ENCODE results near the gene MAEL. TPM values are rescaled to one million over a fixed set of nuclear protein-coding genes. Genes with fewer than 3 reads are reported as not detected.

The MAEL gene
- total and polyA plus RNA-seq, 3 experiments from 2014 or later: not detected

DNA sequence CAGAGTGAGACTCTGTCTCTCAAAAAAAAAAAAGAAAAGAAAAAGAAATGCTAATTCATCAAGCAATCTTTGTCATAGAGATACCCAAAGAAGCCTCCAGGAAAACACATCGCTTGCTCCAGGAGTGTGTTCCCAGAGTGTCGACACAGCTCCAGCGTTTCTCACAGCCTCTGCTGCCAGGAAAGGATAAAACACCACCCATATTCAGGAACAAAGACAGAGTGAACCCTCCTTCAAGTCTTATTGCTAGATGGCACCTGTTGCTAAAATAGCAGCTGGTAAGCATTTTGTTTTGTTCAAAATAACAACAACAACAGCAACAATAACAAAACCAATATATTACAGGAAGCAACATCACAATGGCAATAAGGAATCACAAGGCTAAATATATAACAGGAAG, 16.9 kb upstream of the MAEL start:
- no peak overlapping the region for H3K27ac ChIP-seq (ENCODE audit: low read depth, low read length)
- Mint-ChIP-seq H3K4me3 (peak overlapping the region in 1 of 7 donors; percentile 35), H3K4me1 (peaks cover 11 to 21% (median 19%) of the 10 kb centered on the region in 3 donors), H3K9me3 (no peaks in the 10 kb centered on the region), H3K36me3 (peaks cover 2 to 5% (median 5%) of the 10 kb centered on the region in 3 donors), H3K27ac (no peak overlapping the region), H3K27me3 (peaks cover 45 to 61% of the 10 kb centered on the region in 2 donors)
- ChIA-PET CTCF (interaction anchor here (1.9 kb wide), 1 partner anchor 62 kb away, joined by 9 read pairs; no protein-coding TSS in a partner anchor), POLR2A (no interaction called here)
- peaks cover 17% of the 10 kb centered on the region for H3K4me1 ChIP-seq (ENCODE audit: insufficient read depth, low read length)
- no peaks in the 10 kb centered on the region for H3K9me3 ChIP-seq (ENCODE audit: low read length)
- peaks cover 12% of the 10 kb centered on the region for H3K27me3 ChIP-seq (ENCODE audit: insufficient read depth, low read length, poor library complexity, severe bottlenecking)
- no peak for DNase-seq
- no peaks in the 10 kb centered on the region for H3K36me3 ChIP-seq (ENCODE audit: insufficient read depth, low read length)
- H3K4me3 ChIP-seq (ENCODE audit: low read length): no peak overlapping the region

DNA sequence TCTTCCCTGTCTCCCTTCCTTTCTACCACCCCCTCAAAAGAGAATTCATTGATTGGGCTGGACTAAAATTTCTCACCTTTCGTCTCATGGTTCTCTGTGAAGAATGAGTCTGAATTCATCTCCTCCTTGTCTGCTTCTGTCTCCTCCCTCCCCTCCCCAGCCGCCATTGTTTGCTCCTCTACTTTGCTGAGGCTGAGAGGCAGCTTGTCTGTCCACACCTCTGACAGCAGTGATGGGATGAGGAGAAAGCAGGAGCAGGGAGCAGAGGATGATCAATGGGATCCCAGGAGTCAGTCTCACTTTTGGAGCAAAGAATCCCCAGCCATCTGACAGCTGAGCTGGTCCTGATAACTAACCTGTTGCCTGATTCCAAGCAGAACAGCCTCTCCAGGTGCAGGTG, 16.3 kb upstream of the MAEL start:
- H3K4me3 ChIP-seq (ENCODE audit: low read length): no peak overlapping the region
- H3K4me3 Mint-ChIP-seq: peak overlapping the region in 1 of 7 donors; percentile 35
- H3K9me3 Mint-ChIP-seq: no peaks in the 10 kb centered on the region
- peaks cover 12% of the 10 kb centered on the region for H3K27me3 ChIP-seq (ENCODE audit: insufficient read depth, low read length, poor library complexity, severe bottlenecking)
- no peak for DNase-seq
- peaks cover 45 to 57% of the 10 kb centered on the region in 2 donors for H3K27me3 Mint-ChIP-seq
- no peaks in the 10 kb centered on the region for H3K36me3 ChIP-seq (ENCODE audit: insufficient read depth, low read length)
- CTCF ChIA-PET: interaction anchor here (1.9 kb wide), 1 partner anchor 63 kb away, joined by 9 read pairs; no protein-coding TSS in a partner anchor
- peaks cover 17% of the 10 kb centered on the region for H3K4me1 ChIP-seq (ENCODE audit: insufficient read depth, low read length)
- peaks cover 2 to 5% (median 3%) of the 10 kb centered on the region in 3 donors for H3K36me3 Mint-ChIP-seq
- no peaks in the 10 kb centered on the region for H3K9me3 ChIP-seq (ENCODE audit: low read length)
- POLR2A ChIA-PET: no interaction called here
- no peak overlapping the region for H3K27ac Mint-ChIP-seq
- no peak overlapping the region for H3K27ac ChIP-seq (ENCODE audit: low read depth, low read length)
- peaks cover 11 to 21% (median 19%) of the 10 kb centered on the region in 3 donors for H3K4me1 Mint-ChIP-seq

DNA sequence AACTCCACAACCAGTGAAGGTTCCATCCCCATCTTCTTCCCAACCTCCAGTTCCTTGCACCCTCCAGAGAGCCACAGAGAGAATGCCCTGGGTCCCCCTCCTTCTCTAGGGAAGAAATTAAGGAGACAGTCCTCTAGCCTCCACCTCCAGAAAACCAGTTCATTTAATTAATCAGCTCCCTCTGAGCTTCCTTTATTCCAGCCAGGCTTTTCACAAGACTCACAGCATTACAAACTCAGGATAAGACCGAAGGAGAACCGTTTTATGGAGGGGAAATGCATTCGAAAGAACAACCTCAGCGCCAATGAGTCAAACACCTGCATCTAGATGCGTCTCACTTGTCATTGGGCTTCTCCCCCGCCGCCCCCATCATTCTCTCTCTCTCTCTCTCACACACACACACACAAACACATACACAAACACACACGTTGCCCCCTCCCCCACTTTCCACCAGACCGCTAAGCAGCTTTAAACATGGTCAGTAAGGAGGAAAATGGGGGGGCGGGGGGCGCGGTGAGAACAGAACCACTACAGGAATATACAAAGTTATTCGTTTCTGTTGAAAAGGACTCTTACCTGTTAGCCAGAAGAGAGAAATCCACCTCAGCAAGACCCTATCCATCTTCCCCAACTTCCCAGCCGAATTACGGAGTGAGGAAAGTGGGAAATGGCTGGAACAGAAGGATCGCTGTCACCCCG, 14.3 kb upstream of the MAEL start:
- H3K27me3 Mint-ChIP-seq: peaks cover 29 to 44% of the 10 kb centered on the region in 2 donors
- POLR2A ChIA-PET: interaction anchor here (0.6 to 0.7 kb wide), 2 partner anchors 156 to 359 kb away, joined by 3 to 5 read pairs; no protein-coding TSS in a partner anchor
- peak in 3 of 5 donors; percentile 2 to 49 (median 9) for DNase-seq
- no peaks in the 10 kb centered on the region for H3K9me3 ChIP-seq (ENCODE audit: low read length)
- H3K4me1 ChIP-seq (ENCODE audit: insufficient read depth, low read length): peaks cover 13% of the 10 kb centered on the region
- H3K27ac Mint-ChIP-seq: peak overlapping the region in 6 of 8 donors; percentile 7 to 74 (median 42)
- peak overlapping the region; percentile 34 for H3K4me3 ChIP-seq (ENCODE audit: low read length)
- H3K27ac ChIP-seq (ENCODE audit: low read depth, low read length): no peak overlapping the region
- H3K4me3 Mint-ChIP-seq: peak overlapping the region; percentile 84 to 94 (median 87)
- peaks cover 0 to 5% (median 2%) of the 10 kb centered on the region in 3 donors for H3K36me3 Mint-ChIP-seq
- peaks cover 11 to 21% (median 19%) of the 10 kb centered on the region in 3 donors for H3K4me1 Mint-ChIP-seq
- no peaks in the 10 kb centered on the region for H3K36me3 ChIP-seq (ENCODE audit: insufficient read depth, low read length)
- H3K9me3 Mint-ChIP-seq: no peaks in the 10 kb centered on the region
- H3K27me3 ChIP-seq (ENCODE audit: insufficient read depth, low read length, poor library complexity, severe bottlenecking): peaks cover 12% of the 10 kb centered on the region
- CTCF ChIA-PET: interaction anchor here (0.7 to 1.2 kb wide), 3 partner anchors 12 to 84 kb away, joined by 3 read pairs; no protein-coding TSS in a partner anchor

DNA sequence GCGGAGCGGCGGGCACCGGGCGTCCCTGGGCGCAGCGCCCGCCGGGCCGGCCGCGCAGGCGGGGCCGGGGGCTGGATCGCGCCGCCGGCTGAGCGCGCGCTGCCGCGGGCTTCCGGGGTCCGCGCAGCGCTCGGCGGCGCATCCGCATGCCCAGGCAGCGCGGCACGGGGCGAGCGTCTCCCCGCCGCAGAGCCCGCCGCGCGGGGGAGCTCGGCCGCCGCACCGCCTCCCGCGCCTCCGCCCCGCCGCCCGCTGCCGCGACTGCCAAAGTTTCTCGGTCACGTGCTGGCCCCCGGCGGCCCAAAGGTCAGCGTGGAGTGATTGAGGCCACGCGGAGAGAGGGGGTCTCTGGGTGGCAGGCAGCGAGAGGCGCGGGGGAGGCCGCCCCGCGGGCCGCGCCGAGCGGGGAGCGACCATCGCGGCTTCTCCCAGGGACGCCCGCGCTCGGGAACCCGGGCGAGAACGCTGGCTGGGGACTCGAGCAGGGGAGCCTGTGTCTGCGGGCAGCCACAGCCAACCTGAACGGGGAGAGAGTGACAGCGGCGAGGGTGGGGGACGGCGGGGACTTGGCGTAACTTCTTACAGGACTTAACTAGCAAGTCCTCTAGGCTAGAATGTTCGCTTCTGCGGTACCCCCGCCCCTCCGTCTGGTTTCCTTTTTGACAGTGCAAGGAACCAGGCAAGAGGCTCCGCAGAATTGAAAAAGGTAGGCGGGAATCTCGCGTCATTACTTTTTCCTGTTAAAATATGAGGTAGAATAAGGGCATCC, 13.5 kb upstream of the MAEL start, which contains the start of gene ILDR2:
Gene ILDR2 (minus strand): TSS at position 180 of the 769 bp plus-strand sequence. CDS start 272 bp downstream, outside the sequence.
- H3K9me3 Mint-ChIP-seq: no peaks in the 10 kb centered on the region
- H3K4me3 ChIP-seq (ENCODE audit: low read length): peak within 1 kb of the TSS; percentile 63
- peak in 4 of 5 donors; percentile 26 to 62 (median 41) for DNase-seq
- peaks cover 13% of the 10 kb centered on the region for H3K4me1 ChIP-seq (ENCODE audit: insufficient read depth, low read length)
- ChIA-PET POLR2A (no interaction called here), CTCF (interaction anchor here (0.7 to 1.0 kb wide), 2 partner anchors 11 to 65 kb away, joined by 3 read pairs; no protein-coding TSS in a partner anchor)
- H3K9me3 ChIP-seq (ENCODE audit: low read length): no peaks in the 10 kb centered on the region
- H3K27ac ChIP-seq (ENCODE audit: low read depth, low read length): no peak within 1 kb of the TSS
- H3K36me3 Mint-ChIP-seq: peaks cover 0 to 5% (median 2%) of the 10 kb centered on the region in 3 donors
- peaks cover 24 to 36% of the 10 kb centered on the region in 2 donors for H3K27me3 Mint-ChIP-seq
- H3K27ac Mint-ChIP-seq: peak within 1 kb of the TSS in 7 of 8 donors; percentile 39 to 74 (median 58)
- H3K27me3 ChIP-seq (ENCODE audit: insufficient read depth, low read length, poor library complexity, severe bottlenecking): peaks cover 12% of the 10 kb centered on the region
- H3K36me3 ChIP-seq (ENCODE audit: insufficient read depth, low read length): no peaks in the 10 kb centered on the region
- H3K4me1 Mint-ChIP-seq: peaks cover 11 to 21% (median 19%) of the 10 kb centered on the region in 3 donors
- H3K4me3 Mint-ChIP-seq: peak within 1 kb of the TSS; percentile 84 to 94 (median 87)

DNA sequence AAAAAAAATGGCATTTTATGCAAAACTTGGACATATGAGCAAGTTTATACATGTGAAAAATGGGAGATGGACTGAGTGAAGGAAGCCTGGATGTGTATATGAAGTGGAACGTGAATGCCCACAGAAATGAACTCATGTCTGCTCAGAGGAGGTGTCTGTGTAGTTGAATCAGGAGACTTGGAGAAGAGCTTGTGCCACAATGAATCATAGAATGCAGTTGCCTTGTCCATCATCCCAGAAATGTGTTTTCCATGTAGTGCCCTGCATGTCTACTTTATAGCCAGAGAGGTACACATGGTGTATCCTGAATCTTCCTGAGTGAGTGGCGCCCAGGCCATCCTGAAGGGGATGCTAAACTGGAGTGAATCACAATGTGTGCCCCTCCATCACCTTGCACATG, 11.1 kb upstream of the MAEL start:
- H3K27me3 ChIP-seq (ENCODE audit: insufficient read depth, low read length, poor library complexity, severe bottlenecking): peaks cover 12% of the 10 kb centered on the region
- Mint-ChIP-seq H3K4me1 (peaks cover 11 to 21% (median 19%) of the 10 kb centered on the region in 3 donors), H3K36me3 (peaks cover 0 to 2% (median 0%) of the 10 kb centered on the region in 3 donors), H3K27me3 (peaks cover 7 to 19% of the 10 kb centered on the region in 2 donors), H3K27ac (no peak overlapping the region), H3K9me3 (no peaks in the 10 kb centered on the region), H3K4me3 (no peak overlapping the region)
- H3K36me3 ChIP-seq (ENCODE audit: insufficient read depth, low read length): no peaks in the 10 kb centered on the region
- DNase-seq: no peak
- no peak overlapping the region for H3K27ac ChIP-seq (ENCODE audit: low read depth, low read length)
- H3K4me1 ChIP-seq (ENCODE audit: insufficient read depth, low read length): peaks cover 13% of the 10 kb centered on the region
- no peak overlapping the region for H3K4me3 ChIP-seq (ENCODE audit: low read length)
- ChIA-PET POLR2A (no interaction called here), CTCF (no interaction called here)
- no peaks in the 10 kb centered on the region for H3K9me3 ChIP-seq (ENCODE audit: low read length)

DNA sequence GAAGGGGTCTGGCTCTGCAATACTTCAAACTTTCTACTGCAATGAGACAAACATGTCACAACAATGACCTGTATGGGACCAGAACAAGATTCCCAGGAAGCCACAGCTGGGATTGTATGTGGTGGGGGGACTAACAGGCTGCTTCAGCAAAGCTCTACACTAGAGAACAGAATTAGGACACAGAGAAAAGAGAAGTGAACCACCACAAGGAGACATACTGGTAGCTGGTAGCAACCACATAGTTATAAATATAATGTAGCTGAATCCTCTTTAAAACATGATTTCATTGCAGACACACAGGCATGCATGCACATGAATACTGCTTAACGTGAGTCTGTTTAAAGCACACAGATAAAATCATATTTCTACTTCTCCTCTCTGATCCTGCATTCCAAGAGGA, 10.3 kb upstream of the MAEL start:
- Mint-ChIP-seq H3K4me1 (peaks cover 11 to 21% (median 19%) of the 10 kb centered on the region in 3 donors), H3K4me3 (no peak overlapping the region), H3K36me3 (peaks cover 0 to 2% (median 0%) of the 10 kb centered on the region in 3 donors), H3K27me3 (peaks cover 3 to 11% of the 10 kb centered on the region in 2 donors), H3K27ac (peak overlapping the region in 1 of 8 donors; percentile 83), H3K9me3 (no peaks in the 10 kb centered on the region)
- H3K36me3 ChIP-seq (ENCODE audit: insufficient read depth, low read length): no peaks in the 10 kb centered on the region
- CTCF ChIA-PET: no interaction called here
- no peak overlapping the region for H3K27ac ChIP-seq (ENCODE audit: low read depth, low read length)
- H3K27me3 ChIP-seq (ENCODE audit: insufficient read depth, low read length, poor library complexity, severe bottlenecking): peaks cover 10% of the 10 kb centered on the region
- no peak overlapping the region for H3K4me3 ChIP-seq (ENCODE audit: low read length)
- no peak for DNase-seq
- H3K4me1 ChIP-seq (ENCODE audit: insufficient read depth, low read length): peaks cover 13% of the 10 kb centered on the region
- no peaks in the 10 kb centered on the region for H3K9me3 ChIP-seq (ENCODE audit: low read length)
- POLR2A ChIA-PET: no interaction called here

DNA sequence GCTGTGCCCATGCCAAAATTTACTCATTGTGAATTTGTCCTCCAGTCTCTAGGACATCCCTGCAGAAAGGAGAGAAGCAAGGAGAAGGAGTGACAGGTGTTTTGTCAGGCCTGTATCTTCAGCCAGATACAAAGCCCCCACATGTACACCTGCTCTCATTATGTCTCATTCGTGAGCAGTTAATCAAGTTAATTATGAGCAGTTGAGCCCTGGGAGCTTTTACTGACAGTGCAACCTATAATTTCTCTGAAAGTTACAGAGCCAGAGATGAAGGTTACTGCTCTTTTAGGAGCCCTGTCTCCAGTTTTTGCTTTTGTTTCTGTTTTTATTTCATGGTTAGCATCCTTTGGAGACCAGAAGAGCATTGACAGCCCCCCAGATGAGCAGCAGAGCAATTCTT, 8.7 kb upstream of the MAEL start:
- H3K36me3 ChIP-seq (ENCODE audit: insufficient read depth, low read length): no peaks in the 10 kb centered on the region
- no peak overlapping the region for H3K4me3 ChIP-seq (ENCODE audit: low read length)
- H3K27me3 Mint-ChIP-seq: peaks cover 3 to 14% of the 10 kb centered on the region in 2 donors
- CTCF ChIA-PET: interaction anchor here (1.0 to 1.2 kb wide), 2 partner anchors 9 to 70 kb away, joined by 3 to 4 read pairs; no protein-coding TSS in a partner anchor
- no peaks in the 10 kb centered on the region for H3K9me3 Mint-ChIP-seq
- no peak overlapping the region for H3K27ac ChIP-seq (ENCODE audit: low read depth, low read length)
- H3K4me1 Mint-ChIP-seq: peaks cover 4 to 9% (median 7%) of the 10 kb centered on the region in 3 donors
- no peak for DNase-seq
- H3K36me3 Mint-ChIP-seq: no peaks in the 10 kb centered on the region
- H3K27me3 ChIP-seq (ENCODE audit: insufficient read depth, low read length, poor library complexity, severe bottlenecking): no peaks in the 10 kb centered on the region
- H3K27ac Mint-ChIP-seq: no peak overlapping the region
- H3K9me3 ChIP-seq (ENCODE audit: low read length): no peaks in the 10 kb centered on the region
- POLR2A ChIA-PET: no interaction called here
- peaks cover 6% of the 10 kb centered on the region for H3K4me1 ChIP-seq (ENCODE audit: insufficient read depth, low read length)
- H3K4me3 Mint-ChIP-seq: no peak overlapping the region

All from CD8-positive, alpha-beta memory T cell (primary cell).